HG02970 (cell line): ENCODE data around the gene CLDN7.

ENCODE experiments used
- ATAC-seq: cut with Tn5 transposase; IDR thresholded peaks from one replicate; pipeline ENCODE4 v1.9.1; 2021; ENCODE audit warnings: mild to moderate bottlenecking, moderate library complexity, moderate number of reproducible peaks; ENCODE audit not compliant: unreplicated experiment, low FRiP score

CLDN7 gene

GRCh38 chr17:7239091-7240027, 22.9 kb downstream of the CLDN7 start, which contains the start of gene PHF23:
TSS of gene PHF23 (minus strand) at chr17:7239457. CDS start at chr17:7239279, 178 bp downstream.
- ATAC-seq, result peak; percentile 61

GRCh38 chr17:7238420-7239090, 23.7 kb downstream of the CLDN7 start:
- no peak for ATAC-seq

GRCh38 chr17:7237761-7238419, 24.4 kb downstream of the CLDN7 start:
- no peak for ATAC-seq

GRCh38 chr17:7237266-7237760, 25.0 kb downstream of the CLDN7 start:
- ATAC-seq, result no peak

- no peak for ATAC-seq
Measured at GRCh38 chr17:7236808-7237207, 25.5 kb downstream of the CLDN7 start.

GRCh38 chr17:7235693-7236665, 26.3 kb downstream of the CLDN7 start:
- no peak for ATAC-seq

GRCh38 chr17:7234083-7234951, 28.0 kb downstream of the CLDN7 start, which contains the start of gene DVL2:
TSS of gene DVL2 (minus strand) at chr17:7234517. CDS start at chr17:7234262, 255 bp downstream.
- peak; percentile 56 for ATAC-seq

- ATAC-seq, result no peak
Measured at GRCh38 chr17:7233701-7234082, 28.6 kb downstream of the CLDN7 start.

GRCh38 chr17:7232114-7232513, 30.2 kb downstream of the CLDN7 start:
- ATAC-seq, result no peak

GRCh38 chr17:7229504-7229903, 32.8 kb downstream of the CLDN7 start:
- no peak for ATAC-seq

- no peak for ATAC-seq
Measured at GRCh38 chr17:7228920-7229319, 33.4 kb downstream of the CLDN7 start.

GRCh38 chr17:7226721-7227710, 35.3 kb downstream of the CLDN7 start:
- no peak for ATAC-seq

GRCh38 chr17:7225711-7226331, 36.5 kb downstream of the CLDN7 start:
- ATAC-seq, result no peak

- no peak for ATAC-seq
Measured at GRCh38 chr17:7224661-7225111, 37.6 kb downstream of the CLDN7 start.

- ATAC-seq, result no peak
Measured at GRCh38 chr17:7224110-7224509, 38.2 kb downstream of the CLDN7 start.

GRCh38 chr17:7223375-7223774, 38.9 kb downstream of the CLDN7 start:
- no peak for ATAC-seq

- no peak for ATAC-seq
Measured at GRCh38 chr17:7222972-7223292, 39.3 kb downstream of the CLDN7 start.
